HPDE6-E6E7 (cell line): ENCODE measurements around the gene NAIF1.
"Not testable (repeated sequence)": the region's sequence is repeated elsewhere in the genome, so short reads cannot be mapped to it uniquely, and the experiment has no call there.

Source experiments
- DNase-seq: peaks from one replicate; pipeline ENCODE4 v3.0.0; 2011; ENCODE audit warnings: missing footprints; ENCODE audit errors: extremely low spot score

The NAIF1 gene

GRCh38 chr9:128066713-128067644 is at the start of gene NAIF1:
Gene NAIF1, minus strand, starts transcription at chr9:128067320. Its CDS starts 219 bp downstream, at chr9:128067101.
- peak; percentile 95 for DNase-seq

GRCh38 chr9:128116104-128117083 is 49.3 kb upstream of the NAIF1 start:
- DNase-seq = no peak

GRCh38 chr9:128115187-128116103 is 48.3 kb upstream of the NAIF1 start:
- no peak for DNase-seq

GRCh38 chr9:128114326-128115186 is 47.4 kb upstream of the NAIF1 start:
- no peak for DNase-seq

- DNase-seq = no peak
Observed at GRCh38 chr9:128113526-128114325, 46.6 kb upstream of the NAIF1 start.

- DNase-seq = not testable (repeated sequence)
Observed at GRCh38 chr9:128111726-128112125, 44.6 kb upstream of the NAIF1 start.

- no peak for DNase-seq
Observed at GRCh38 chr9:128109050-128109709, 42.1 kb upstream of the NAIF1 start.

GRCh38 chr9:128108269-128109049 is 41.3 kb upstream of the NAIF1 start:
- no peak for DNase-seq

GRCh38 chr9:128107468-128108268 is 40.5 kb upstream of the NAIF1 start:
- DNase-seq = no peak

GRCh38 chr9:128106940-128107467 is 39.9 kb upstream of the NAIF1 start:
- DNase-seq = no peak

GRCh38 chr9:128106181-128106939 is 39.2 kb upstream of the NAIF1 start:
- DNase-seq = no peak

GRCh38 chr9:128105538-128106175 is 38.5 kb upstream of the NAIF1 start:
- DNase-seq = no peak

- DNase-seq = no peak
Observed at GRCh38 chr9:128104171-128104618, 37.1 kb upstream of the NAIF1 start.

GRCh38 chr9:128103589-128103962 is 36.5 kb upstream of the NAIF1 start:
- DNase-seq = no peak

- no peak for DNase-seq
Observed at GRCh38 chr9:128102861-128103588, 35.9 kb upstream of the NAIF1 start.
